HepG2 (cell line): ENCODE measurements around the gene INTS14. TPM values are rescaled to one million over a fixed set of nuclear protein-coding genes. Genes with fewer than 3 reads are reported as not detected.
A peak's percentile ranks its signal among the peaks of the same experiment; 100 is the strongest.

Experiments used
- ADNP ChIP-seq: sonication (generic); formaldehyde crosslinking; IDR thresholded peaks from 2 replicates; pipeline ENCODE4 v1.4.0; 2020; ENCODE audit warnings: missing genetic modification reagents
- ATF7 ChIP-seq, 2 experiments: fragments of 450-650 bp in 1 of 2; sonication (generic) in 1 of 2; formaldehyde crosslinking in 1 of 2; IDR thresholded peaks; 2 replicates each; pipeline versions ENCODE4 v1.4.0 to v1.6.1; 2016 to 2020; ENCODE audit warnings: antibody characterized with exemption in 1 of 2, mild to moderate bottlenecking in 1 of 2, missing genetic modification reagents in 1 of 2
- FOXA3 ChIP-seq: IDR thresholded peaks from 2 replicates; pipeline ENCODE4 v1.6.1; 2016; ENCODE audit warnings: missing genetic modification reagents, missing compliant biosample characterization
- FOXC1 ChIP-seq: sonication (generic); formaldehyde crosslinking; IDR thresholded peaks from 2 replicates; pipeline ENCODE4 v1.8.0; 2022; ENCODE audit warnings: mild to moderate bottlenecking, missing genetic modification reagents, borderline replicate concordance
- IKZF1 ChIP-seq: fragments of 450-650 bp; IDR thresholded peaks from 2 replicates; pipeline ENCODE4 v1.7.1; 2016
- KMT2B ChIP-seq: IDR thresholded peaks from 2 replicates; pipeline ENCODE4 v1.6.1; 2016; ENCODE audit warnings: missing genetic modification reagents, missing compliant biosample characterization
- MBNL3 ChIP-seq: fragments of 250-450 bp; sonication (Bioruptor Pico); conservative IDR thresholded peaks from 2 replicates; pipeline ENCODE4 v1.8.0; 2022; ENCODE audit warnings: mild to moderate bottlenecking, inconsistent platforms
- MEF2D ChIP-seq: sonication (generic); formaldehyde crosslinking; IDR thresholded peaks from 2 replicates; pipeline ENCODE4 v1.5.1; 2020; ENCODE audit warnings: mild to moderate bottlenecking, missing genetic modification reagents
- NONO ChIP-seq, 2 experiments: fragments of 450-650 bp in 1 of 2; sonication (generic) in 1 of 2; formaldehyde crosslinking in 1 of 2; IDR thresholded peaks in 1 of 2; conservative IDR thresholded peaks in 1 of 2; 2 replicates each; pipeline versions ENCODE4 v1.6.1 to v1.8.0; 2017 to 2022; ENCODE audit warnings: mild to moderate bottlenecking in 1 of 2, missing genetic modification reagents in 1 of 2, moderate library complexity in 1 of 2
- NR2C2 ChIP-seq: sonication (generic); formaldehyde crosslinking; IDR thresholded peaks from 2 replicates; pipeline ENCODE4 v1.4.0; 2020; ENCODE audit warnings: missing genetic modification reagents, mild to moderate bottlenecking, moderate library complexity, borderline replicate concordance
- POLR2AphosphoS2 ChIP-seq: IDR thresholded peaks from 2 replicates; pipeline ENCODE4 v1.6.1; 2011; ENCODE audit warnings: low read depth, low read length, improper control_type of control experiment
- RFX5 ChIP-seq: IDR thresholded peaks from 2 replicates; pipeline ENCODE4 v1.6.1; 2011; ENCODE audit warnings: low read depth, low read length, improper control_type of control experiment
- SAP130 ChIP-seq: IDR thresholded peaks from 2 replicates; pipeline ENCODE4 v1.6.1; 2016; ENCODE audit warnings: low read depth
- SMARCC2 ChIP-seq: fragments of 450-650 bp; IDR thresholded peaks from 2 replicates; pipeline ENCODE4 v1.6.1; 2017; ENCODE audit warnings: antibody characterized with exemption, mild to moderate bottlenecking
- SNRNP70 ChIP-seq: fragments of 200-400 bp; formaldehyde crosslinking; IDR thresholded peaks from 2 replicates; pipeline ENCODE4 v1.6.1; 2017; ENCODE audit warnings: mild to moderate bottlenecking, low read depth, low read length, moderate library complexity
- SRSF1 ChIP-seq: fragments of 200-400 bp; formaldehyde crosslinking; optimal IDR thresholded peaks from 2 replicates; pipeline ENCODE3; 2017; ENCODE audit warnings: mild to moderate bottlenecking, low read depth, low read length, moderate library complexity
- STAT5B ChIP-seq: sonication (generic); formaldehyde crosslinking; IDR thresholded peaks from 2 replicates; pipeline ENCODE4 v1.4.0; 2020; ENCODE audit warnings: missing genetic modification reagents
- TCF12 ChIP-seq, 2 experiments: fragments of 450-650 bp in 1 of 2; sonication (generic) in 1 of 2; formaldehyde crosslinking in 1 of 2; IDR thresholded peaks; 2 replicates each; pipeline versions ENCODE4 v1.6.1 to v1.8.0; 2017 to 2022; ENCODE audit warnings: antibody characterized with exemption in 1 of 2, mild to moderate bottlenecking in 1 of 2, missing genetic modification reagents in 1 of 2, moderate library complexity in 1 of 2
- TEF ChIP-seq: sonication (generic); formaldehyde crosslinking; IDR thresholded peaks from 2 replicates; pipeline ENCODE4 v1.5.0; 2020; ENCODE audit warnings: missing genetic modification reagents
- ZFP41 ChIP-seq: sonication (generic); formaldehyde crosslinking; IDR thresholded peaks from 2 replicates; pipeline ENCODE4 v1.4.0; 2020; ENCODE audit warnings: mild to moderate bottlenecking, missing genetic modification reagents, borderline replicate concordance
- ZMAT3 ChIP-seq: sonication (generic); formaldehyde crosslinking; conservative IDR thresholded peaks from 2 replicates; pipeline ENCODE4 v1.7.0; 2021; ENCODE audit warnings: missing genetic modification reagents
- ZMAT5 ChIP-seq: sonication (generic); formaldehyde crosslinking; IDR thresholded peaks from 2 replicates; pipeline ENCODE4 v1.5.0; 2020; ENCODE audit warnings: mild to moderate bottlenecking, low read depth, missing genetic modification reagents, borderline replicate concordance
- ZNF225 ChIP-seq: sonication (generic); formaldehyde crosslinking; IDR thresholded peaks from 2 replicates; pipeline ENCODE4 v1.4.0; 2020; ENCODE audit warnings: mild to moderate bottlenecking, missing genetic modification reagents
- ZNF34 ChIP-seq: sonication (generic); formaldehyde crosslinking; IDR thresholded peaks from 2 replicates; pipeline ENCODE4 v1.4.0; 2020; ENCODE audit warnings: mild to moderate bottlenecking, missing genetic modification reagents, borderline replicate concordance
- ZNF431 ChIP-seq: sonication (generic); formaldehyde crosslinking; IDR thresholded peaks from 2 replicates; pipeline ENCODE4 v1.9.0; 2022; ENCODE audit warnings: missing genetic modification reagents, low read depth, mild to moderate bottlenecking, borderline replicate concordance
- ZNF543 ChIP-seq: sonication (generic); formaldehyde crosslinking; IDR thresholded peaks from 2 replicates; pipeline ENCODE4 v1.4.0; 2020; ENCODE audit warnings: mild to moderate bottlenecking, missing genetic modification reagents
- ZNF547 ChIP-seq: sonication (generic); formaldehyde crosslinking; IDR thresholded peaks from 2 replicates; pipeline ENCODE4 v1.5.1; 2020; ENCODE audit warnings: mild to moderate bottlenecking, missing genetic modification reagents
- ZNF549 ChIP-seq: sonication (generic); formaldehyde crosslinking; IDR thresholded peaks from 2 replicates; pipeline ENCODE4 v1.5.0; 2020; ENCODE audit warnings: missing genetic modification reagents
- ZNF558 ChIP-seq: sonication (generic); formaldehyde crosslinking; IDR thresholded peaks from 2 replicates; pipeline ENCODE4 v1.9.0; 2022; ENCODE audit warnings: mild to moderate bottlenecking, missing genetic modification reagents, borderline replicate concordance
- ZNF644 ChIP-seq: IDR thresholded peaks from 2 replicates; pipeline ENCODE4 v1.6.1; 2016; ENCODE audit warnings: low read depth
- ZSCAN20 ChIP-seq: sonication (generic); formaldehyde crosslinking; IDR thresholded peaks from 2 replicates; pipeline ENCODE4 v1.4.0; 2020; ENCODE audit warnings: missing genetic modification reagents, mild to moderate bottlenecking, borderline replicate concordance
- polyA plus RNA-seq, 8 experiments: library from polyadenylated mRNA; depleted of rRNA in 3 of 8; stranded (reverse) in 7 of 8; unstranded in 1 of 8; fragments of >200 nt; fragmentation: Illumina TruSeq in 4 of 8; extraction: Trizol in 4 of 8; gene quantifications; 2 replicates each; pipeline versions ENCODE4 v1.2.1 to v1.2.3, GENCODE V29; 2011 to 2016; ENCODE audit warnings: low read depth in 4 of 8, missing spikeins in 1 of 8, mixed read lengths in 1 of 8; ENCODE audit not compliant: insufficient read depth in 1 of 8
- total RNA-seq, 5 experiments: library from RNA; depleted of rRNA; stranded (reverse); fragments of >200 nt; fragmentation: Illumina TruSeq; extraction: Trizol; gene quantifications; 2 replicates each; pipeline ENCODE4 v1.2.3, GENCODE V29; 2016; ENCODE audit warnings: low read depth in 1 of 5

Gene INTS14
- total and polyA plus RNA-seq, 2 of the 13 experiments (the other 11 are each of a cell fraction or from before 2014, with no cell fraction given): 41.4 to 52.0 TPM

GRCh38 chr15:65530318-65531111, 80.4 kb downstream of the INTS14 start, which contains the start of gene HACD3 (continued):
- TF ChIP-seq IKZF1 (no peak), ZNF547 (peak; percentile 92), TCF12 (IDR thresholded peaks at IDR 0.05) (no peak), TCF12 (CRISPR knock-in tag; IDR thresholded peaks at IDR 0.05) (no peak), FOXC1 (peak; percentile 95), ZNF543 (peak; percentile 90), ZNF431 (no peak), SMARCC2 (no peak), ATF7 (IDR thresholded peaks at IDR 0.05) (no peak), ATF7 (CRISPR knock-in tag; IDR thresholded peaks at IDR 0.05) (peak; percentile 71), STAT5B (CRISPR knock-in tag) (0 out of 2 replicates have a peak, but pooled peaks have one; percentile 71), NR2C2 (CRISPR knock-in tag) (peak; percentile 74), MEF2D (CRISPR knock-in tag) (no peak), ZNF549 (peak; percentile 35; the same call in 1 of the 2 replicates), ZMAT5 (CRISPR knock-in tag) (no peak), POLR2AphosphoS2 (no peak), SAP130 (CRISPR knock-in tag) (peak; percentile 84), ZNF225 (CRISPR knock-in tag) (peak; percentile 99), ZFP41 (CRISPR knock-in tag) (peak; percentile 77; the same call in 1 of the 2 replicates), MBNL3 (CRISPR knock-in tag) (no peak), SNRNP70 (no peak), RFX5 (no peak), KMT2B (CRISPR knock-in tag) (peak; percentile 78), TEF (CRISPR knock-in tag) (peak; percentile 62; the same call in 1 of the 2 replicates), ZNF644 (CRISPR knock-in tag) (no peak), ZSCAN20 (peak; percentile 96), ZMAT3 (CRISPR knock-in tag) (0 out of 2 replicates have a peak, but pooled peaks have one; percentile 49), ZNF34 (0 out of 2 replicates have a peak, but pooled peaks have one; percentile 52), FOXA3 (CRISPR knock-in tag) (0 out of 2 replicates have a peak, but pooled peaks have one; percentile 13), SRSF1 (no peak), ZNF558 (CRISPR knock-in tag) (peak; percentile 80; the same call in 1 of the 2 replicates), NONO (IDR thresholded peaks at IDR 0.05) (no peak), NONO (CRISPR knock-in tag; conservative IDR thresholded peaks at IDR 0.05) (peak; percentile 77), ADNP (0 out of 2 replicates have a peak, but pooled peaks have one; percentile 9)
